Measurements from ENCODE around the gene TAF6L.
"Not testable (repeated sequence)": the region's sequence is repeated elsewhere in the genome, so short reads cannot be mapped to it uniquely, and the experiment has no call there.

Gene TAF6L

DNA sequence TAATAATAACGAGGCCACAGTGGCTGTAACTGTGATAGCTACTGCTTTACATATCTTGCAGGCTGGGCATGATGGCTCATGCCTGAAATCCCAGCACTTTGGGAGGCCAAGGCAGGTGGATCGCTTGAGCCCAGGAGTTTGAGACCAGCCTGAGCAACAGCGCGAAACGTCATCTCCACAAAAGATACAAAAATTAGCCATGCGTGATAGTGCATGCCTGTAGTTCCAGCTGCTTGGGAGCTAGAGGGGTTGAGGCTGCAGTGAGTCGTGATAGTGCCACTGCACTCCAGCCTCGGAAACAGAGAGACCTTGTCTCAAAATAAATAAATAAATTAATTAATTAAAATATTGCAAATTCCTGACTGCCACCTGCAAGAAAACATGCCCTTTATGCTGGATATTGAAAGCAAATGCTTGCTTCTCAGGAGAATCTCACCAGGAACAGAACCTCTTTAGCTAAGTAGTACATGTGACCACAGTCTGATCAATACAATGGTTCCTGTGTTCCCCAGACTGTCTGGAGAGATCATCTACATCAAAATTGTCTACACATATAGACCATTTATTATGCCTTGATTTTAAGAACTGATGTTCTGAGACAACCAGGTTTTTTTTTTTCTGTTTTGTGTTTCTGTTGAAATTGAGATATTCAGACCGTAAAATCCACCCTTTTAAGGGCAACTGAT, 23.6 kb upstream of the TAF6L start:
- H2AFZ ChIP-seq (ENCODE audit: low read depth, low read length): no peak overlapping the region
- no peaks in the 10 kb centered on the region for H3K9me3 ChIP-seq (ENCODE audit: low read length)
- H3K27me3 ChIP-seq (ENCODE audit: insufficient read depth, low read length): no peaks in the 10 kb centered on the region
- no peak overlapping the region for H3K4me3 ChIP-seq (ENCODE audit: low read length)
- peaks cover 12% of the 10 kb centered on the region for H3K36me3 ChIP-seq (ENCODE audit: insufficient read depth, low read length)
- no peaks in the 10 kb centered on the region for H3K4me1 ChIP-seq (ENCODE audit: insufficient read depth, low read length)

DNA sequence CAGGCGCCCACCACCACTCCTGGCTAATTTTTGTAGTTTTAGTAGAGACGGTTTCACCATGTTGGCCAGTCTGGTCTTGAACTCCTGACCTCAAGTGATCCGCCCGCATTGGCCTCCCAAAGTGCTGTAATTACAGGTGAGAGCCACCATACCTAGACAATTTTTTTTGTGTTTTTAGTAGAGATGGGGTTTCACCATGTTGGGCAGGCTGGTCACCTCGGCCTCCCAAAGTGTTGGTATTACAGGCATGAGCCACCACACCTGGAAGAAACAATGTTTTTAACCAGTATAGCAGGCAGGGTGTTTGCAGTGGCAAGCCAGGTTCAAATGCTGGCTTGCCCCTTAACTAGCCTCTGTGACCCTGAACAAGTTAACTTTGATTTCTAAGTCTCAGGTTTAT, 21.3 kb upstream of the TAF6L start:
- H3K36me3 ChIP-seq (ENCODE audit: insufficient read depth, low read length): peaks cover 17% of the 10 kb centered on the region
- H3K4me3 ChIP-seq (ENCODE audit: low read length); H3K4me1 ChIP-seq (ENCODE audit: insufficient read depth, low read length); H2AFZ ChIP-seq (ENCODE audit: low read depth, low read length); H3K27me3 ChIP-seq (ENCODE audit: insufficient read depth, low read length); H3K9me3 ChIP-seq (ENCODE audit: low read length): not testable (repeated sequence)

DNA sequence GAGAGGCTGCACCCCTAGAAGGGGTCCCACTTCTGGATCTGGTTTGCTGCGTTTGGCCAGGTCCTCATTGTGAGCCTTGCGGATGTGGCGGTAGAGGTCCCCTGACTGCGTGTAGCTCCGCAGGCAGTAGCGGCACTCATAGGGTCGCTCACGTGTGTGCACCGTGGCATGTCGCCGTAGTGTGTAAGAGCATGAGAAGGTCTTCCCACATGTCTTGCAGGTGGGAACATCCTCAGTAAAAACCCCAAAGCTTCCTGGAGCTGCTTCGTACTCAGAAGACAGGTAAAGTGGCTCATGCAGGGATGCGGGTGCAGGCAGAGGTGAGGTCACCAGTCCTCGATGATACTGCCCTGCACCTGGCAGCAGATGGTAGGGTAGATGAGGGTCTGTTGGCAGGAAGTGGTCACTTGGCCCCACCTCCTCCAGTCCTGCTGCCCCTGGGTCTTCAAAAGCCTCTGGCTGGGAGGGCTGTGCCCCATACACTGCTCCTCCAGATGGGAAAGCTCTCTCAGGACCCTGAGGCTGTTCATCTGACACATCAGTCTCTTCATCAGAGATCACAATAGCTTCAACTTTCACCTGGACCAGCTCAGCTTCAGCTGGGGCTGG, 18.9 kb upstream of the TAF6L start:
- Histone ChIP-seq H2AFZ (ENCODE audit: low read depth, low read length) (no peak overlapping the region), H3K4me1 (ENCODE audit: insufficient read depth, low read length) (no peaks in the 10 kb centered on the region), H3K4me3 (ENCODE audit: low read length) (no peak overlapping the region), H3K36me3 (ENCODE audit: insufficient read depth, low read length) (peaks cover 17% of the 10 kb centered on the region), H3K27me3 (ENCODE audit: insufficient read depth, low read length) (no peaks in the 10 kb centered on the region), H3K9me3 (ENCODE audit: low read length) (no peaks in the 10 kb centered on the region)

DNA sequence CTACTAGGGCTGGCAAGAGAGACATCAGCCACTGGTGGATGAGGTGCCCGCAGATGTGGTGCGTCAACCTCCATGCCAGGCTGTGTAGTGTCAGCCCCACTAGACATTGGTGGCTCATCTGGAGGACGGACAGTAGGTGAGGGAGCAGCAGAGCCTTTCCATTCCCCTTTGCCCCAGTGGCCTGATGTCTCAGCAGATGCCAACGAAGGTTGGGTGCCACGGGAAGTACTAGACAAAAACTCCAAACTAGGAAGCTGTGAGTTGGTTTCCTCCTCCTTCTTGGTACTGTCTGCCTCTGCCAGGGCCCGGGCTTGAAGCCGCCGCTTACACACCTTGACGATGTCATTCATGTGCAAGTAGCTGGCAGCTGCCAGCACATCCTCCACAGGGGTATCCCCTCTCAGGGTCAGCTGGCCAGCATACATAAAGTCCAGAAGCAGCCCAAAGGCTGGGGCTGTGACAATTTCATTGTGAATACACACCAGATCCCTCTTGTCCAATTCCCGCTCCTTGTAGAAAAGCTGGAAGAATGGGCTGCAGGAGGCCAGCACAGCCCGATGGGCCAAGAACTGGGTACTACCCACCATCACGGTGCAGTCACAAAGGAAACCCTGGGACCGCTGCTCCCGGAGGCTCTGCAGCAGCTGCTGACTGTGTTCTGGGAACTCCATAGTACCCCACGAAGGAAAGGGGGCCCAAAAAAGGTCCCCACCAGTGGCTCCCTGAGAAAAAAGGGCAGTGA, 18.0 kb upstream of the TAF6L start:
- peaks cover 17% of the 10 kb centered on the region for H3K36me3 ChIP-seq (ENCODE audit: insufficient read depth, low read length)
- H3K27me3 ChIP-seq (ENCODE audit: insufficient read depth, low read length): no peaks in the 10 kb centered on the region
- H3K4me1 ChIP-seq (ENCODE audit: insufficient read depth, low read length): no peaks in the 10 kb centered on the region
- H3K9me3 ChIP-seq (ENCODE audit: low read length): no peaks in the 10 kb centered on the region
- peak overlapping the region; percentile 60 for H3K4me3 ChIP-seq (ENCODE audit: low read length)
- H2AFZ ChIP-seq (ENCODE audit: low read depth, low read length): peak overlapping the region; percentile 65

DNA sequence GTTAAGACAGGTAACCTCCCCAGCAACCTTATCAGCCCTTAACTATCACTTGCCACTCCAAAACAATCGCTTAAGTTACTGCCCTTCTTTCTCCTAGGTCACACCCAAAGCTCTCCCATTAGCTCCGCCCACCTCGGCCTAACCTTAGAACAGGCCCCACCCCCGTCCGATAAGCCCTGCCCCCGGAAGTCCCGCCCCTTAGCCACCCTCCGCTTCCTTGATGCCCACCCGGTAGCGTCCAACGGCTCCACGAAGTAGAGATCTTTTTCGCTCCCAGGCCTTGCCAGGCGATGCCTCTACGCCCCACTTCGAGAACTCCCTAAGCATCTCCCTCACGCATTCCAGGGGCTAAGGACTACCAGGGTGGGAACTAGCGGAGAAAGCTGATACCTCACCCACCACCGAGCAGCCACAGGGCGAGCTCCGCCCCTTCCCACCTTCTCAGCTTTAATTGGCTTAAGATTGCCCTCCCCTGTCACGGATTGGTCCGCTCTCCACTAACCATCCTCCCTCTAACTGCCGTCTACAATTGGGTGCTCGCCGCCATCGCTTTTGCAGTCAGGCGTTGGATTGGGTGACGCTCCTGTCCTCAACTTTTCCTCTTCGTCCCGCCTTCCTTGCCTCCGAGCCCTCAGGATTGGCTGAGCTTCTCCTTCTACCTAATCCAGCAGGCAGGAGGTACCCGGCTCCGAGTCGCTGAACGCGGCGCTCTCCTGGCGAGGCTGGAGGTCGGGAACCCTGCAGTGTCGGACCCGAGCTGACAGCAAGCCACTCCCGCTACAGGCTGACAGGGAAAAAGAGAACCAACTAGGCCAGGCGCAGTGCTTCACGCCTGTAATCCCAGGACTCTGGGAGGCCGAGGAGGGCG, 17.2 kb upstream of the TAF6L start, which contains the start of gene ZBTB3:
TSS of gene ZBTB3 (minus strand) at position 425 of the 868 bp plus-strand sequence. CDS start 496 bp downstream, outside the sequence.
- no peaks in the 10 kb centered on the region for H3K27me3 ChIP-seq (ENCODE audit: insufficient read depth, low read length)
- H3K4me1 ChIP-seq (ENCODE audit: insufficient read depth, low read length): no peaks in the 10 kb centered on the region
- peak within 1 kb of the TSS; percentile 65 for H2AFZ ChIP-seq (ENCODE audit: low read depth, low read length)
- H3K36me3 ChIP-seq (ENCODE audit: insufficient read depth, low read length): peaks cover 17% of the 10 kb centered on the region
- H3K4me3 ChIP-seq (ENCODE audit: low read length): peak within 1 kb of the TSS; percentile 60
- H3K9me3 ChIP-seq (ENCODE audit: low read length): no peaks in the 10 kb centered on the region

DNA sequence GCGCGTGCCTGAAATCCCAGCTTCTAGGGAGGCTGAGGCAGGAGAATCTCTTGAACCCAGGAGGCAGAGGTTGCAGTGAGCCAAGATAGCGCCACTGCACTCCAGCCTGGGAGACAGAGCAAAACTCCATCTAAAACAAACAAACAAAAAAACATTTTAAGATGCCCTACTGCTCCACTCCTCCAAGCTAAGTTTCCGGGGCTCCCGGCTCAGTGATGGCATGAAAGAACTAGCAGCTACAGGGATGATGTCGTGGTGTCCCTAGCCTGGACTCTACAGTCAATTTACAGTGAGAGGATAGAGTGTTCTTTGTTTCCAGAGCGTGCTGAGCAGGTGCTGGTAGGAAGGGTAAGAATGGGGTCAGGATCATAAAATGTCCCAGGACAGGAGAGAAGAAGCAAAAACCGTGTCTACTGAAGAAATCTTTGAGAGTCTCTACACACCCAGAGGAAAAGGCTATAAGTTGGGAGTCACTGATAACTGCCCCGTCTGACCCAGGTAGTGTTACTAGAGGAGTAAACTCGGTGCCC, 16.0 kb upstream of the TAF6L start:
- H3K9me3 ChIP-seq (ENCODE audit: low read length): no peaks in the 10 kb centered on the region
- H3K4me3 ChIP-seq (ENCODE audit: low read length): no peak overlapping the region
- H2AFZ ChIP-seq (ENCODE audit: low read depth, low read length): no peak overlapping the region

DNA sequence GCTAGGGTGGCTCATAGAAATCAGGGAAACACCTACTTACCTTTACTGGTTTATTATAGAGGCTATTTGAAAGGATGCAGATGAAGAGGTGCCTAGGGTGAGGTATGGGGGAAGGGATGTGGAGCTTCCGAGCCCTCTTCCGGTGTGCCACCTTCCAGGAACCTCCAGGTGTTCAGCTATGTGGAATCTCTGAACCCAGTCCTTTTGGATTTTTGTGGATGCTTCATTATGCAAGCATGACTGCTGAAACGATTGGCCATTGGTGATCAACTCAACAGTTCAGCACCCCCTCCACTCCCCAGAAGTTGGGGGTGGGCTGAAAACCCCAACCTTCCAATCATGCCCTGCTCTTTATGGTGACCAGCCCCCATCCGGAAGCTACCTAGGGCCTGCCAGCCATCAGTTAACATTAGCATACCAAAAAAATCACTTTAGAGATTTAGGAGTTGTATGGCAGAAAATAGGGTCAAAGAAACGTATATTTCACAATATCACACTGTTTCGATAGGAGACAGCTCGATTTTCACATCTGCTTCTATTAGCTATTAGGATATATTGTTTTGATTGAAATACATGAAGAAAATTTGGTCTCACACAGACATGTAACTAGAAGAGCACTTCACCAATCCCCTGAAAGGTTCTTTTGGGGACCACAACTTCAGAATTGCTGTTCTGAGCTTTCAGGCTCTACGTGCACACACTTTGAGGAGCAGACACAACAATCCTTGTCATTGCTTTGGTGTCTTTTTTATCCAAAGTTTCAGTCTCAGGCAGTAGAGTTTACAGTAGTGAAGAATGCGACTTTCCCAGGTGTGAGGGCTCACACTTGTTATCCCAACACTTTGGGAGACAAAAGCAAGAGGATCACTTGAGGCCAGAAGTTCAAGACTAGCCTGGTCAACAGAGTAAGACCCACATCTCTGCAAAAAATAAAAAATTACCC, 13.1 kb upstream of the TAF6L start:
- H3K9me3 ChIP-seq (ENCODE audit: low read length): no peaks in the 10 kb centered on the region
- no peaks in the 10 kb centered on the region for H3K27me3 ChIP-seq (ENCODE audit: insufficient read depth, low read length)
- peaks cover 14% of the 10 kb centered on the region for H3K4me1 ChIP-seq (ENCODE audit: insufficient read depth, low read length)
- H3K4me3 ChIP-seq (ENCODE audit: low read length): no peak overlapping the region
- peaks cover 4% of the 10 kb centered on the region for H3K36me3 ChIP-seq (ENCODE audit: insufficient read depth, low read length)
- peak overlapping the region; percentile 5 for H2AFZ ChIP-seq (ENCODE audit: low read depth, low read length)

More for the DNA sequence above, 16.0 kb upstream of the TAF6L start:
- Histone ChIP-seq H3K27me3 (ENCODE audit: insufficient read depth, low read length) (no peaks in the 10 kb centered on the region), H3K36me3 (ENCODE audit: insufficient read depth, low read length) (peaks cover 13% of the 10 kb centered on the region), H3K4me1 (ENCODE audit: insufficient read depth, low read length) (no peaks in the 10 kb centered on the region)

DNA sequence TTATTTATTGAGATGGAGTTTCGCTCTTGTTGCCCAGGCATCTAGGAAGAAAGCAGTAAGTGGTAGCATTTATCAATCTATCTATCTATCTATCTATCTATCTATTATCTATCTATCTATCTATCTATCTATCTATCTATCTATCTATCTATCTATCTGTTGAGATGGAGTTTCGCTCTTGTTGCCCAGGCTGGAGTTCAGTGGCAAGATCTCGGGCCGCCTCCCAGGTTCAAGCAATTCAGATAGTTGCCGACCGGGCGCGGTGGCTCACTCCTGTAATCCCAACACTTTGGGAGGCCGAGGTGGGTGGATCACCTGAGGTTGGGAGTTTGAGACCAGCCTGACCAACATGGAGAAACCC, 10.3 kb upstream of the TAF6L start:
- not testable (repeated sequence) for H3K9me3 ChIP-seq (ENCODE audit: low read length); H3K27me3 ChIP-seq (ENCODE audit: insufficient read depth, low read length); H2AFZ ChIP-seq (ENCODE audit: low read depth, low read length)
- peaks cover 14% of the 10 kb centered on the region for H3K4me1 ChIP-seq (ENCODE audit: insufficient read depth, low read length)
- H3K4me3 ChIP-seq (ENCODE audit: low read length): peak overlapping the region; percentile 99
- peaks cover 13% of the 10 kb centered on the region for H3K36me3 ChIP-seq (ENCODE audit: insufficient read depth, low read length)

DNA sequence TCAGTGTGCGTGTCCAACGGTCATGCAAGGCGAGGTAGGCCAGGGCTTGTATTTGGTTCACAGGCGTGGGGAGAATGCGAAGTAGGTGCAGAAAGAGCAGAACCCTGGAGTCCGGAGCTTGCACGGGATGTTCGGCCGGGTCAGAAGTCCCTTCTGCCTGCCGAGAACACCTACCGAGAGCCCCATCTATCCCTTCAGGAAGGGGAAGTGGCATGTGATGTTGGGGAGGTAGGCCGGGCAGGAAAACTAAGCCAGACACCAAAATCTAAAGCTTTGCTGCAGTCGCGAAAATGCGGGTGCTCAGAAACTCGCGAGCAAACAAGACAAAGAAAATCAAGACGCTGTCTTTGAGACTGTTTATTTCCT, 435 bp upstream of the TAF6L start:
- peaks cover 26% of the 10 kb centered on the region for H3K36me3 ChIP-seq (ENCODE audit: insufficient read depth, low read length)
- peaks cover 21% of the 10 kb centered on the region for H3K4me1 ChIP-seq (ENCODE audit: insufficient read depth, low read length)
- H3K9me3 ChIP-seq (ENCODE audit: low read length): no peaks in the 10 kb centered on the region
- H3K27me3 ChIP-seq (ENCODE audit: insufficient read depth, low read length): no peaks in the 10 kb centered on the region
- peak overlapping the region; percentile 68 for H3K4me3 ChIP-seq (ENCODE audit: low read length)
- H2AFZ ChIP-seq (ENCODE audit: low read depth, low read length): peak overlapping the region; percentile 67

DNA sequence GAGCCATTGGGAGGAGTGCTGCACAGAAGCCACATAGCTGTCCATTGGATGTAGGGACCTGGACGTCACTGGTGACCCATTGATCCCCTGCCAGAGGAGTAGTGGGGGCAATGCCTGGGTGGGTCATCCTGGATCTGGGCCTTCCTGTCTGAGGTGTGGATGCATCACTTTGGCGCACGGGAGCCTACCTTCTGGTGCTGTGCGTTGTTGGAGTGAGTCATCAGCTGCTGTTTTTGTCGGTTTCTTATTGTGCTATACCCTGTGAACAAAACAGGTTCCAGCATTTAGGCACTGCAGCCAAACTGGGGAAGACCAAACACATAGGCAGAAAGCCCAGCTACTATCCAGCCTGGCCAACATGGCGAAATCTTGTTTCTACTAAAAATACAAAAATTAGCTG, 3.2 kb downstream of the TAF6L start:
- Histone ChIP-seq H3K36me3 (ENCODE audit: insufficient read depth, low read length) (peaks cover 41% of the 10 kb centered on the region), H2AFZ (ENCODE audit: low read depth, low read length) (no peak overlapping the region), H3K4me1 (ENCODE audit: insufficient read depth, low read length) (peaks cover 18% of the 10 kb centered on the region), H3K4me3 (ENCODE audit: low read length) (no peak overlapping the region), H3K9me3 (ENCODE audit: low read length) (no peaks in the 10 kb centered on the region), H3K27me3 (ENCODE audit: insufficient read depth, low read length) (no peaks in the 10 kb centered on the region)

DNA sequence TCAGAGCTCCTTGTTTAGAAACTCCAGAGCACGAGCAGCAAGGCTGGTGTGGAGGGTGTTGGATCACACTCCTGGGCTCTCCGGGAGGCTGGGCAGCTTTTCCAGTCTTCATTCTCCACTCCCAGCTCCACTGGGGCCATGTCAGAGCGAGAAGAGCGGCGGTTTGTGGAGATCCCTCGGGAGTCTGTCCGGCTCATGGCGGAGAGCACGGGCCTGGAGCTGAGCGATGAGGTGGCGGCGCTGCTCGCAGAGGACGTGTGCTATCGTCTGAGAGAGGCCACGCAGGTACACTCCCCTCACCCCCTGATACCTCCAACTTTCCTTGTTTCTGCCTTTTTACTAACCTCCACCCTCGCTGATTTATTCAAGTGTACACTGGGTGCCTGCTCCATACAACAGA, 4.5 kb downstream of the TAF6L start:
- Histone ChIP-seq H3K4me1 (ENCODE audit: insufficient read depth, low read length) (peaks cover 6% of the 10 kb centered on the region), H3K36me3 (ENCODE audit: insufficient read depth, low read length) (peaks cover 42% of the 10 kb centered on the region), H3K9me3 (ENCODE audit: low read length) (no peaks in the 10 kb centered on the region), H3K4me3 (ENCODE audit: low read length) (no peak overlapping the region), H3K27me3 (ENCODE audit: insufficient read depth, low read length) (no peaks in the 10 kb centered on the region), H2AFZ (ENCODE audit: low read depth, low read length) (no peak overlapping the region)

DNA sequence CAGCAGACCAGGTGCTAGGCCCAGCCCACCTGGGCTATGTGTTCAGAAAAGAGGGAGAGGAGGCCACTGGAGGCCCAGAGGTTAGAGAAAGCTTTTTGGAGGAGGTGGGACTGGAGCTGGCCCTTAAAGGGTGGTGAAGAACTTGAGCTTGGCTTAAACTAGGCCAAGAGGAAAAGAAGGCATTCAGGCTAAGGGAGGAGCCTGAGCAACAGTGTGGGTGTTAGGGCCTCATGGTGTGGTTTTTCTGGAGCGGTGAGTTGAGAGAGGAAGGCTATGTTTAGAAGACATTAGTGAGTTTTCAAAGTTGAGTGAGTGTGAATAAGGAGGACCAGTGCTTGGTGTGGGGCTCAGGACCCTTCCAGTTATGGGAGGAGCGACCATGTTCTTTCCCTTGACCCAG, 6.2 kb downstream of the TAF6L start:
- Histone ChIP-seq H3K36me3 (ENCODE audit: insufficient read depth, low read length) (peaks cover 51% of the 10 kb centered on the region), H3K4me3 (ENCODE audit: low read length) (no peak overlapping the region), H3K9me3 (ENCODE audit: low read length) (no peaks in the 10 kb centered on the region), H3K4me1 (ENCODE audit: insufficient read depth, low read length) (no peaks in the 10 kb centered on the region), H3K27me3 (ENCODE audit: insufficient read depth, low read length) (no peaks in the 10 kb centered on the region), H2AFZ (ENCODE audit: low read depth, low read length) (no peak overlapping the region)

Data from neuron (in vitro differentiated cells).